ENCODE measurements around the gene SPATA22. TPM values are rescaled to one million over a fixed set of nuclear protein-coding genes. Genes with fewer than 3 reads are reported as not detected.
"Not testable (repeated sequence)": the region's sequence is repeated elsewhere in the genome, so short reads cannot be mapped to it uniquely, and the experiment has no call there.

SPATA22 gene
- total RNA-seq, 1 experiment from 2014 or later = not detected

- DNase-seq (ENCODE audit: low read depth, low spot score) = no peak
- in situ Hi-C loops (cut with HindIII; ENCODE audit: low pct_unique_long_range_greater_than_20kb, low sequenced_read_pairs) = no loop called here
Measured at GRCh38 chr17:3479988-3480387, 8.4 kb upstream of the SPATA22 start.

- DNase-seq (ENCODE audit: low read depth, low spot score) = peak; percentile 15
Measured at GRCh38 chr17:3475812-3476610, 4.4 kb upstream of the SPATA22 start, which contains the start of gene ASPA. Gene ASPA (plus strand): TSS chr17:3475997. CDS start chr17:3476160, 163 bp downstream.

GRCh38 chr17:3475251-3475685 is 3.6 kb upstream of the SPATA22 start:
- peak; percentile 23 for DNase-seq (ENCODE audit: low read depth, low spot score)
- in situ Hi-C loops (cut with HindIII; ENCODE audit: low pct_unique_long_range_greater_than_20kb, low sequenced_read_pairs) = no loop called here

More at GRCh38 chr17:3475812-3476610, 4.4 kb upstream of the SPATA22 start, which contains the start of gene ASPA:
- in situ Hi-C loops (cut with HindIII; ENCODE audit: low pct_unique_long_range_greater_than_20kb, low sequenced_read_pairs) = no loop called here

GRCh38 chr17:3474212-3474611 is 2.6 kb upstream of the SPATA22 start:
- peak; percentile 17 for DNase-seq (ENCODE audit: low read depth, low spot score)
- in situ Hi-C loops (cut with HindIII; ENCODE audit: low pct_unique_long_range_greater_than_20kb, low sequenced_read_pairs) = no loop called here

- in situ Hi-C loops (cut with HindIII; ENCODE audit: low pct_unique_long_range_greater_than_20kb, low sequenced_read_pairs) = no loop called here
- DNase-seq (ENCODE audit: low read depth, low spot score) = no peak
Measured at GRCh38 chr17:3472137-3472536, 518 bp upstream of the SPATA22 start.

GRCh38 chr17:3469529-3469928 is 2.1 kb downstream of the SPATA22 start:
- in situ Hi-C loops (cut with HindIII; ENCODE audit: low pct_unique_long_range_greater_than_20kb, low sequenced_read_pairs) = no loop called here
- DNase-seq (ENCODE audit: low read depth, low spot score) = no peak

GRCh38 chr17:3466355-3466754 is 5.3 kb downstream of the SPATA22 start:
- DNase-seq (ENCODE audit: low read depth, low spot score); in situ Hi-C loops (cut with HindIII; ENCODE audit: low pct_unique_long_range_greater_than_20kb, low sequenced_read_pairs): not testable (repeated sequence)

- peak; percentile 50 for DNase-seq (ENCODE audit: low read depth, low spot score)
- in situ Hi-C loops (cut with HindIII; ENCODE audit: low pct_unique_long_range_greater_than_20kb, low sequenced_read_pairs) = no loop called here
Measured at GRCh38 chr17:3448059-3448665, 23.5 kb downstream of the SPATA22 start.

GRCh38 chr17:3447625-3448024 is 24.0 kb downstream of the SPATA22 start:
- DNase-seq (ENCODE audit: low read depth, low spot score) = peak; percentile 66
- in situ Hi-C loops (cut with HindIII; ENCODE audit: low pct_unique_long_range_greater_than_20kb, low sequenced_read_pairs) = no loop called here

- in situ Hi-C loops (cut with HindIII; ENCODE audit: low pct_unique_long_range_greater_than_20kb, low sequenced_read_pairs) = no loop called here
- DNase-seq (ENCODE audit: low read depth, low spot score) = no peak
Measured at GRCh38 chr17:3440451-3440850, 31.2 kb downstream of the SPATA22 start.

- DNase-seq (ENCODE audit: low read depth, low spot score) = no peak
- in situ Hi-C loops (cut with HindIII; ENCODE audit: low pct_unique_long_range_greater_than_20kb, low sequenced_read_pairs) = no loop called here
Measured at GRCh38 chr17:3438368-3438767, 33.3 kb downstream of the SPATA22 start.

GRCh38 chr17:3433741-3434140 is 37.9 kb downstream of the SPATA22 start, which contains the start of gene OR1E2:
Gene OR1E2 (minus strand): TSS chr17:3433841. CDS start chr17:3433841, 0 bp downstream.
- in situ Hi-C loops (cut with HindIII; ENCODE audit: low pct_unique_long_range_greater_than_20kb, low sequenced_read_pairs) = no loop called here

GRCh38 chr17:3433215-3433614 is 38.4 kb downstream of the SPATA22 start:
- DNase-seq (ENCODE audit: low read depth, low spot score) = peak; percentile 33
- in situ Hi-C loops (cut with HindIII; ENCODE audit: low pct_unique_long_range_greater_than_20kb, low sequenced_read_pairs) = not testable (repeated sequence)

More at GRCh38 chr17:3433741-3434140, 37.9 kb downstream of the SPATA22 start, which contains the start of gene OR1E2:
- DNase-seq (ENCODE audit: low read depth, low spot score) = no peak

GRCh38 chr17:3418222-3418621 is 53.4 kb downstream of the SPATA22 start:
- in situ Hi-C loops (cut with HindIII; ENCODE audit: low pct_unique_long_range_greater_than_20kb, low sequenced_read_pairs) = no loop called here
- no peak for DNase-seq (ENCODE audit: low read depth, low spot score)

- no peak for DNase-seq (ENCODE audit: low read depth, low spot score)
- in situ Hi-C loops (cut with HindIII; ENCODE audit: low pct_unique_long_range_greater_than_20kb, low sequenced_read_pairs) = no loop called here
Measured at GRCh38 chr17:3415610-3416009, 56.0 kb downstream of the SPATA22 start.

GRCh38 chr17:3412216-3412615 is 59.4 kb downstream of the SPATA22 start:
- DNase-seq (ENCODE audit: low read depth, low spot score); in situ Hi-C loops (cut with HindIII; ENCODE audit: low pct_unique_long_range_greater_than_20kb, low sequenced_read_pairs): not testable (repeated sequence)

GRCh38 chr17:3411070-3411469 is 60.5 kb downstream of the SPATA22 start, which contains the start of gene OR3A3:
Gene OR3A3 (plus strand): TSS chr17:3411370.
- no peak for DNase-seq (ENCODE audit: low read depth, low spot score)
- in situ Hi-C loops (cut with HindIII; ENCODE audit: low pct_unique_long_range_greater_than_20kb, low sequenced_read_pairs) = no loop called here

- in situ Hi-C loops (cut with HindIII; ENCODE audit: low pct_unique_long_range_greater_than_20kb, low sequenced_read_pairs); DNase-seq (ENCODE audit: low read depth, low spot score): not testable (repeated sequence)
Measured at GRCh38 chr17:3403856-3404255, 67.8 kb downstream of the SPATA22 start.
